ENCODE data around the gene KLF1. TPM values are rescaled to one million over a fixed set of nuclear protein-coding genes. Genes with fewer than 3 reads are reported as not detected.

Gene KLF1
- polyA plus RNA-seq, 1 of the 3 experiments (the other 2 are of a cell fraction): not detected

DNA sequence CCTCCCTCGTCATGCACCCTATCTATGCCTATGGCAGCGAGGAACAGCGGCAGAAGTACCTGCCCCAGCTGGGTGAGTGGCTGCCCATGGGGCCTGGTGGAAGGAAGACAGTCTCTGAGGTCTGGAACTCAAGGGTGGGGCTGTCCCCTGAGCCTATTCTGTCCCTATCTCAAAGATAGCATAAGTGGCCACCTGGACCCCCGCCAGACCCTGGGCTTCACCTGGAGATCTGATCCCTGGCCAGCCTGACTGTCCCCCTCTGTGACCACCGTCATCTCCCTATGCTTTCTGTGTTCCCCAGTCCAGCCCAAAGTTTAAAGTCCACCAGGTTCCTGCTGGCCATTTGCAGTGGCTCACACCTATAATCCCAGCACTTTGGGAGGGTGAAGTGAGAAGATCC is 6.6 kb upstream of the KLF1 start:
- 81% methylated on average over 4 of the region's 5 CpGs for WGBS (ENCODE audit: low lambda C conversion rate)
- H3K9me3 ChIP-seq: no peaks in the 10 kb centered on the region
- H3K27ac ChIP-seq (ENCODE audit: low read depth in 2 of 2, low read length in 1 of 2): no peak overlapping the region
- peaks cover 6 to 8% of the 10 kb centered on the region in 2 experiments; a peak in 2 of 4 replicates for H3K4me1 ChIP-seq (ENCODE audit: control insufficient read depth in 1 of 2, insufficient read depth in 2 of 2, low read depth in 1 of 2, low read length in 1 of 2)
- TF ChIP-seq, protein P1, sequence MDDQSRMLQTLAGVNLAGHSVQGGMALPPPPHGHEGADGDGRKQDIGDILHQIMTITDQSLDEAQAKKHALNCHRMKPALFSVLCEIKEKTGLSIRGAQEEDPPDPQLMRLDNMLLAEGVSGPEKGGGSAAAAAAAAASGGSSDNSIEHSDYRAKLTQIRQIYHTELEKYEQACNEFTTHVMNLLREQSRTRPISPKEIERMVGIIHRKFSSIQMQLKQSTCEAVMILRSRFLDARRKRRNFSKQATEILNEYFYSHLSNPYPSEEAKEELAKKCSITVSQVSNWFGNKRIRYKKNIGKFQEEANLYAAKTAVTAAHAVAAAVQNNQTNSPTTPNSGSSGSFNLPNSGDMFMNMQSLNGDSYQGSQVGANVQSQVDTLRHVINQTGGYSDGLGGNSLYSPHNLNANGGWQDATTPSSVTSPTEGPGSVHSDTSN (IDR thresholded peaks at IDR 0.05): no peak
- TF ChIP-seq TCF12 (IDR thresholded peaks at IDR 0.05): no peak
- TF ChIP-seq ELF1 (IDR thresholded peaks at IDR 0.05): no peak
- no peak for TF ChIP-seq TAF1 (IDR thresholded peaks at IDR 0.05; ENCODE audit: borderline replicate concordance, low read depth, low read length)
- no peak for TF ChIP-seq RAD21 (IDR thresholded peaks at IDR 0.05; ENCODE audit: low read length)
- no peak for TF ChIP-seq GABPA (IDR thresholded peaks at IDR 0.05; ENCODE audit: low read depth)
- no peak for TF ChIP-seq RFX5 (IDR thresholded peaks at IDR 0.05; ENCODE audit: low read length)
- no peak for TF ChIP-seq JUND (IDR thresholded peaks at IDR 0.05)
- TF ChIP-seq, protein P2, sequence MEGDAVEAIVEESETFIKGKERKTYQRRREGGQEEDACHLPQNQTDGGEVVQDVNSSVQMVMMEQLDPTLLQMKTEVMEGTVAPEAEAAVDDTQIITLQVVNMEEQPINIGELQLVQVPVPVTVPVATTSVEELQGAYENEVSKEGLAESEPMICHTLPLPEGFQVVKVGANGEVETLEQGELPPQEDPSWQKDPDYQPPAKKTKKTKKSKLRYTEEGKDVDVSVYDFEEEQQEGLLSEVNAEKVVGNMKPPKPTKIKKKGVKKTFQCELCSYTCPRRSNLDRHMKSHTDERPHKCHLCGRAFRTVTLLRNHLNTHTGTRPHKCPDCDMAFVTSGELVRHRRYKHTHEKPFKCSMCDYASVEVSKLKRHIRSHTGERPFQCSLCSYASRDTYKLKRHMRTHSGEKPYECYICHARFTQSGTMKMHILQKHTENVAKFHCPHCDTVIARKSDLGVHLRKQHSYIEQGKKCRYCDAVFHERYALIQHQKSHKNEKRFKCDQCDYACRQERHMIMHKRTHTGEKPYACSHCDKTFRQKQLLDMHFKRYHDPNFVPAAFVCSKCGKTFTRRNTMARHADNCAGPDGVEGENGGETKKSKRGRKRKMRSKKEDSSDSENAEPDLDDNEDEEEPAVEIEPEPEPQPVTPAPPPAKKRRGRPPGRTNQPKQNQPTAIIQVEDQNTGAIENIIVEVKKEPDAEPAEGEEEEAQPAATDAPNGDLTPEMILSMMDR (IDR thresholded peaks at IDR 0.05): no peak
- TF ChIP-seq MXI1 (IDR thresholded peaks at IDR 0.05; ENCODE audit: low read depth, low read length): no peak
- no peak for TF ChIP-seq YY1 (IDR thresholded peaks at IDR 0.05; ENCODE audit: low read depth)
- TF ChIP-seq, protein P3, sequence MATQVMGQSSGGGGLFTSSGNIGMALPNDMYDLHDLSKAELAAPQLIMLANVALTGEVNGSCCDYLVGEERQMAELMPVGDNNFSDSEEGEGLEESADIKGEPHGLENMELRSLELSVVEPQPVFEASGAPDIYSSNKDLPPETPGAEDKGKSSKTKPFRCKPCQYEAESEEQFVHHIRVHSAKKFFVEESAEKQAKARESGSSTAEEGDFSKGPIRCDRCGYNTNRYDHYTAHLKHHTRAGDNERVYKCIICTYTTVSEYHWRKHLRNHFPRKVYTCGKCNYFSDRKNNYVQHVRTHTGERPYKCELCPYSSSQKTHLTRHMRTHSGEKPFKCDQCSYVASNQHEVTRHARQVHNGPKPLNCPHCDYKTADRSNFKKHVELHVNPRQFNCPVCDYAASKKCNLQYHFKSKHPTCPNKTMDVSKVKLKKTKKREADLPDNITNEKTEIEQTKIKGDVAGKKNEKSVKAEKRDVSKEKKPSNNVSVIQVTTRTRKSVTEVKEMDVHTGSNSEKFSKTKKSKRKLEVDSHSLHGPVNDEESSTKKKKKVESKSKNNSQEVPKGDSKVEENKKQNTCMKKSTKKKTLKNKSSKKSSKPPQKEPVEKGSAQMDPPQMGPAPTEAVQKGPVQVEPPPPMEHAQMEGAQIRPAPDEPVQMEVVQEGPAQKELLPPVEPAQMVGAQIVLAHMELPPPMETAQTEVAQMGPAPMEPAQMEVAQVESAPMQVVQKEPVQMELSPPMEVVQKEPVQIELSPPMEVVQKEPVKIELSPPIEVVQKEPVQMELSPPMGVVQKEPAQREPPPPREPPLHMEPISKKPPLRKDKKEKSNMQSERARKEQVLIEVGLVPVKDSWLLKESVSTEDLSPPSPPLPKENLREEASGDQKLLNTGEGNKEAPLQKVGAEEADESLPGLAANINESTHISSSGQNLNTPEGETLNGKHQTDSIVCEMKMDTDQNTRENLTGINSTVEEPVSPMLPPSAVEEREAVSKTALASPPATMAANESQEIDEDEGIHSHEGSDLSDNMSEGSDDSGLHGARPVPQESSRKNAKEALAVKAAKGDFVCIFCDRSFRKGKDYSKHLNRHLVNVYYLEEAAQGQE (IDR thresholded peaks at IDR 0.05; ENCODE audit: low read depth, low read length): no peak
- TF ChIP-seq NFIC (IDR thresholded peaks at IDR 0.05; ENCODE audit: borderline replicate concordance): no peak
- no peak for TF ChIP-seq CHD2 (IDR thresholded peaks at IDR 0.05; ENCODE audit: low read length, partially characterized antibody)
- TF ChIP-seq, protein P4, sequence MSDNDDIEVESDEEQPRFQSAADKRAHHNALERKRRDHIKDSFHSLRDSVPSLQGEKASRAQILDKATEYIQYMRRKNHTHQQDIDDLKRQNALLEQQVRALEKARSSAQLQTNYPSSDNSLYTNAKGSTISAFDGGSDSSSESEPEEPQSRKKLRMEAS (IDR thresholded peaks at IDR 0.05; ENCODE audit: low read depth): no peak
- no peak for TF ChIP-seq GATA2 (CRISPR knock-in tag; IDR thresholded peaks at IDR 0.05)
- no peak overlapping the region for H2AFZ ChIP-seq (ENCODE audit: low read depth)
- H3K9ac ChIP-seq: no peak overlapping the region
- DNase-seq: no peak
- peaks cover 4% of the 10 kb centered on the region for H3F3A ChIP-seq (replicated peaks; ENCODE audit: insufficient read depth)
- no peak overlapping the region for H3K4me2 ChIP-seq
- no peaks in the 10 kb centered on the region for H3K27me3 ChIP-seq (ENCODE audit: insufficient read depth)
- CTCF ChIA-PET: interaction anchor here (0.7 kb wide), 1 partner anchor 72 kb away, joined by 3 read pairs; no protein-coding TSS in a partner anchor
- H3K9me2 ChIP-seq: no peaks in the 10 kb centered on the region
- no peaks in the 10 kb centered on the region for H4K20me1 ChIP-seq (ENCODE audit: insufficient read depth)
- POLR2A ChIA-PET: no interaction called here
- H3K79me2 ChIP-seq (ENCODE audit: insufficient read depth): peaks cover 13% of the 10 kb centered on the region
- peaks cover 5 to 23% of the 10 kb centered on the region in 2 experiments for H3K36me3 ChIP-seq (replicated peaks in 1 of 2; ENCODE audit: control insufficient read depth in 1 of 2, insufficient read depth in 2 of 2, low read length in 1 of 2)
- H3K4me3 ChIP-seq (ENCODE audit: low read depth in 2 of 2, low read length in 1 of 2): no peak overlapping the region

Measured in SK-N-SH (cell line).